Mesendoderm (in vitro differentiated cells): Measurements from ENCODE around the gene LIMA1.
"Not testable (repeated sequence)": the region's sequence is repeated elsewhere in the genome, so short reads cannot be mapped to it uniquely, and the experiment has no call there.

Source experiments
- DNase-seq: peaks from one replicate; pipeline ENCODE4 v3.0.0; 2013
- H2AK5ac ChIP-seq: 2 replicates; pipeline ENCODE4 v1.6.1; 2013; ENCODE audit warnings: low read length, inconsistent platforms
- H2BK120ac ChIP-seq: 2 replicates; pipeline ENCODE4 v1.6.1; 2013; ENCODE audit warnings: low read depth, mild to moderate bottlenecking, low read length, moderate library complexity, mixed read lengths
- H2BK15ac ChIP-seq: replicated peaks from 2 replicates; pipeline ENCODE4 v1.6.1; 2013; ENCODE audit warnings: low read depth, mild to moderate bottlenecking, moderate library complexity
- H2BK5ac ChIP-seq: 2 replicates; pipeline ENCODE4 v1.6.1; 2013; ENCODE audit warnings: low read length, inconsistent platforms
- H3K18ac ChIP-seq: 2 replicates; pipeline ENCODE4 v1.6.1; 2013; ENCODE audit warnings: mild to moderate bottlenecking, low read length, mixed read lengths
- H3K23ac ChIP-seq: one replicate; pipeline ENCODE4 v1.6.1; 2013; ENCODE audit warnings: low read length
- H3K27ac ChIP-seq: 2 replicates; pipeline ENCODE4 v1.5.1; 2013; ENCODE audit warnings: low read depth, mild to moderate bottlenecking, inconsistent platforms, low read length, moderate library complexity
- H3K27me3 ChIP-seq: 2 replicates; pipeline ENCODE4 v1.6.1; 2013; ENCODE audit warnings: low read length, control low read depth, mild to moderate bottlenecking, inconsistent platforms; ENCODE audit not compliant: insufficient read depth, poor library complexity
- H3K36me3 ChIP-seq: 2 replicates; pipeline ENCODE4 v1.6.1; 2013; ENCODE audit warnings: low read length, inconsistent platforms; ENCODE audit not compliant: control insufficient read depth, insufficient read depth
- H3K4ac ChIP-seq: one replicate; pipeline ENCODE4 v1.6.1; 2013; ENCODE audit warnings: low read depth, mild to moderate bottlenecking, low read length, moderate library complexity
- H3K4me1 ChIP-seq: 2 replicates; pipeline ENCODE4 v1.6.1; 2013; ENCODE audit warnings: low read depth, low read length, inconsistent platforms; ENCODE audit not compliant: control insufficient read depth
- H3K4me2 ChIP-seq: 2 replicates; pipeline ENCODE4 v1.6.1; 2013; ENCODE audit warnings: low read length
- H3K4me3 ChIP-seq: 2 replicates; pipeline ENCODE4 v1.5.1; 2013; ENCODE audit warnings: mild to moderate bottlenecking, low read length
- H3K56ac ChIP-seq: one replicate; pipeline ENCODE4 v1.6.1; 2013; ENCODE audit warnings: low read length
- H3K79me1 ChIP-seq: 2 replicates; pipeline ENCODE4 v1.6.1; 2013; ENCODE audit warnings: low read length, inconsistent platforms
- H3K79me2 ChIP-seq: 2 replicates; pipeline ENCODE4 v1.6.1; 2013; ENCODE audit warnings: mild to moderate bottlenecking, low read length; ENCODE audit not compliant: control insufficient read depth, insufficient read depth
- H3K9ac ChIP-seq: 2 replicates; pipeline ENCODE4 v1.6.1; 2013; ENCODE audit warnings: low read length, inconsistent platforms
- H4K5ac ChIP-seq: one replicate; pipeline ENCODE4 v1.6.1; 2013; ENCODE audit warnings: low read length
- H4K8ac ChIP-seq: one replicate; pipeline ENCODE4 v1.6.1; 2013; ENCODE audit warnings: low read depth, mild to moderate bottlenecking, control low read depth, low read length, moderate library complexity
- WGBS: extraction: QIAGEN DNeasy Blood & Tissue Kit; methylation state at CpG from one replicate; pipeline ENCODE4 v1.1.7; 2013; ENCODE audit warnings: low lambda C conversion rate, missing lambda C conversion rate; ENCODE audit not compliant: insufficient coverage; ENCODE audit errors: extremely low coverage; 5-methylcytosine and 5-hydroxymethylcytosine counted together

The LIMA1 gene

DNA sequence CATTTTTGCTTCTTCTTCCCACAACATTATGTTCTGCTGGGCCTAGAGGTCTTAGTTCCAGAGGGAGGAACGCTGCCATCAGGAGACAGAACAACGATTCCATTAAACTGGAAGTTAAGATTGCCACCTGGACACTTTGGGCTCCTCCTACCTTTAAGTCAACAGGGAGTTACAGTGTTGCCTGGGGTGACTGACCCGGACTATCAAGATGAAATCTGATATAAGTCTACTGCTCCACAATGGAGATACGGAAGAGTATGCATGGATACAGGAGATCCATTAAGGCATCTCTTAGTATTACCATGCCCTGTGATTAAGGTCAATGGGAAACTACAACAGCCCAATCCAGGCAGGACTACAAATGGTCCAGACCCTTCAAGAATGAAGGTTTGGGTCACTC is 41.5 kb upstream of the LIMA1 start:
- WGBS: no CpG with 5 or more reads among the region's 4 CpGs
- H3K79me1 ChIP-seq, H3K4ac ChIP-seq, H2BK15ac ChIP-seq, H3K27ac ChIP-seq, H2AK5ac ChIP-seq, H3K4me1 ChIP-seq, H4K5ac ChIP-seq, H2BK5ac ChIP-seq, H3K56ac ChIP-seq, H3K27me3 ChIP-seq, H3K23ac ChIP-seq, H3K4me3 ChIP-seq, H3K9ac ChIP-seq, H3K79me2 ChIP-seq, H4K8ac ChIP-seq, DNase-seq, H3K18ac ChIP-seq, H3K4me2 ChIP-seq, H3K36me3 ChIP-seq, H2BK120ac ChIP-seq: not testable (repeated sequence)

DNA sequence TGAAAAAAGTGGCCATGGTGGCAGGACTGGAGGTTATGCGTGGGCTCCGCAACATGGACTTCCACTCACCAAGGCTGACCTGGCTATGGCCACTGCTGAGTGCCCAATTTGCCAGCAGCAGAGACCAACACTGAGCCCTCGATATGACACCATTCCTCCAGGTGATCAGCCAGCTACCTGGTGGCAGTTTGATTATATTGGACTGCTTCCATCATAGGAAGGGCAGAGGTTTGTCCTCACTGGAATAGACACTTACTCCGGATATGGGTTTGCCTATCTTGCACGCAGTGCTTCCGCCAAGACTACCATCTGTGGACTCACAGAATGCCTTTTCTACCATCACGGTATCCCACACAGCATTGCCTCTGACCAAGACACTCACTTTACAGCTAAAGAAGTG is 40.8 kb upstream of the LIMA1 start:
- not testable (repeated sequence) for H3K27me3 ChIP-seq, H3K18ac ChIP-seq, H3K27ac ChIP-seq, H3K23ac ChIP-seq, H2AK5ac ChIP-seq, H3K4ac ChIP-seq, H3K9ac ChIP-seq, H3K4me1 ChIP-seq, H2BK15ac ChIP-seq, H3K79me1 ChIP-seq, H3K79me2 ChIP-seq, H3K56ac ChIP-seq, H3K4me3 ChIP-seq, H2BK120ac ChIP-seq, H4K8ac ChIP-seq, H3K4me2 ChIP-seq, H2BK5ac ChIP-seq, H4K5ac ChIP-seq, H3K36me3 ChIP-seq, DNase-seq
- no CpG with 5 or more reads among the region's 7 CpGs for WGBS

GRCh38 chr12:50322206-50322605 is 38.9 kb upstream of the LIMA1 start:
- H3K4me3 ChIP-seq: no peak overlapping the region
- H3K18ac ChIP-seq: no peak overlapping the region
- H3K9ac ChIP-seq: no peak overlapping the region
- H3K4me2 ChIP-seq: no peak overlapping the region
- no peak overlapping the region for H3K23ac ChIP-seq
- no peak overlapping the region for H2BK15ac ChIP-seq
- no peak overlapping the region for H3K27ac ChIP-seq
- H3K36me3 ChIP-seq: no peaks in the 10 kb centered on the region
- no peak overlapping the region for H2BK5ac ChIP-seq
- no peak overlapping the region for H4K5ac ChIP-seq
- no CpG with 5 or more reads among the region's 3 CpGs for WGBS
- H4K8ac ChIP-seq: no peak overlapping the region
- no peaks in the 10 kb centered on the region for H3K4me1 ChIP-seq
- H2AK5ac ChIP-seq: no peak overlapping the region
- no peak overlapping the region for H3K4ac ChIP-seq
- no peaks in the 10 kb centered on the region for H3K27me3 ChIP-seq
- no peaks in the 10 kb centered on the region for H3K79me2 ChIP-seq
- no peaks in the 10 kb centered on the region for H3K79me1 ChIP-seq
- H2BK120ac ChIP-seq: no peak overlapping the region
- no peak for DNase-seq
- H3K56ac ChIP-seq: no peak overlapping the region

- Histone ChIP-seq H3K27me3 (no peaks in the 10 kb centered on the region), H2AK5ac (no peak overlapping the region), H4K8ac (no peak overlapping the region), H2BK15ac (no peak overlapping the region), H3K4ac (no peak overlapping the region), H3K79me1 (no peaks in the 10 kb centered on the region), H4K5ac (no peak overlapping the region), H3K4me3 (no peak overlapping the region), H3K18ac (no peak overlapping the region), H3K27ac (no peak overlapping the region), H3K36me3 (no peaks in the 10 kb centered on the region), H3K9ac (no peak overlapping the region), H3K56ac (no peak overlapping the region), H2BK5ac (no peak overlapping the region), H3K79me2 (no peaks in the 10 kb centered on the region), H3K4me1 (no peaks in the 10 kb centered on the region), H3K4me2 (no peak overlapping the region), H2BK120ac (no peak overlapping the region), H3K23ac (no peak overlapping the region)
- no peak for DNase-seq
- no CpG with 5 or more reads among the region's 1 CpG for WGBS
Measured at GRCh38 chr12:50317203-50317602, 33.9 kb upstream of the LIMA1 start.

DNA sequence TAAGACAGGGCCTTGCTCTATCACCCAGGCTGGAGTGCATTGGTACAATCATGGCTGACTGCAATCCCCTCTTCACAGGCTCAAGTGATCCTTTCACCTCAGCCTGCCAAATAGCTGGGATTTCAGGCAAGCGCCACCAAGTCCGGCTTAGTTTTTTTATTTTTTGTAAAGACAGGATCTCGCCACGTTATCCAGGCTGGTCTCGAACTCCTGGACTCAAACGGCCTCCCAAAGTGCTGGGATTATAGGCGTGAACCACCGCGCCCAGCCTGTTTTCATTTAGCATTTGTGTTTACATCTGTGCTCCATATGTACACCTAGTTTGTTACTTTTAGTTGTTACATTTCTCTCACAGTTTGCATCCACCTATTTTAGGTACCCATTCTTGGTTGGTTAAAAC is 32.5 kb upstream of the LIMA1 start:
- Histone ChIP-seq H3K4ac (no peak overlapping the region), H3K23ac (no peak overlapping the region), H3K4me3 (no peak overlapping the region), H3K4me2 (no peak overlapping the region), H3K27ac (no peak overlapping the region), H2BK120ac (no peak overlapping the region), H4K5ac (no peak overlapping the region), H3K27me3 (no peaks in the 10 kb centered on the region), H3K9ac (no peak overlapping the region), H3K36me3 (no peaks in the 10 kb centered on the region), H3K56ac (no peak overlapping the region), H3K18ac (no peak overlapping the region), H3K79me2 (no peaks in the 10 kb centered on the region), H2BK15ac (no peak overlapping the region), H2BK5ac (no peak overlapping the region), H4K8ac (no peak overlapping the region), H2AK5ac (no peak overlapping the region), H3K79me1 (no peaks in the 10 kb centered on the region), H3K4me1 (no peaks in the 10 kb centered on the region)
- no peak for DNase-seq
- WGBS: no CpG with 5 or more reads among the region's 9 CpGs

- H4K5ac ChIP-seq: no peak overlapping the region
- no peak overlapping the region for H3K56ac ChIP-seq
- no peaks in the 10 kb centered on the region for H3K79me1 ChIP-seq
- no peaks in the 10 kb centered on the region for H3K27me3 ChIP-seq
- no peak overlapping the region for H3K4me3 ChIP-seq
- no peak overlapping the region for H2BK15ac ChIP-seq
- H3K4ac ChIP-seq: no peak overlapping the region
- WGBS: no CpG with 5 or more reads among the region's 7 CpGs
- DNase-seq: peak; percentile 63
- H3K23ac ChIP-seq: no peak overlapping the region
- H3K27ac ChIP-seq: no peak overlapping the region
- peak overlapping the region; percentile 28 for H4K8ac ChIP-seq
- no peak overlapping the region for H2AK5ac ChIP-seq
- H3K4me1 ChIP-seq: no peaks in the 10 kb centered on the region
- no peak overlapping the region for H2BK120ac ChIP-seq
- H3K79me2 ChIP-seq: no peaks in the 10 kb centered on the region
- H2BK5ac ChIP-seq: no peak overlapping the region
- no peaks in the 10 kb centered on the region for H3K36me3 ChIP-seq
- no peak overlapping the region for H3K9ac ChIP-seq
- H3K4me2 ChIP-seq: no peak overlapping the region
- no peak overlapping the region for H3K18ac ChIP-seq
Measured at GRCh38 chr12:50314636-50315312, 31.5 kb upstream of the LIMA1 start.
